B cell (primary cell): ENCODE results near the gene SENP3.

Source experiments
- EZH2 ChIP-seq: IDR thresholded peaks from 2 replicates; pipeline ENCODE4 v1.6.1; 2012; ENCODE audit warnings: borderline replicate concordance, low read depth, mild to moderate bottlenecking, moderate library complexity, low read length; ENCODE audit not compliant: insufficient read depth, poor library complexity, severe bottlenecking
- TF ChIP-seq, protein P1 (sequence below): fragments of 200-600 bp; IDR thresholded peaks from one replicate; pipeline ENCODE4 v1.8.0; 2022; ENCODE audit warnings: antibody characterized with exemption, mild to moderate bottlenecking

DNA sequence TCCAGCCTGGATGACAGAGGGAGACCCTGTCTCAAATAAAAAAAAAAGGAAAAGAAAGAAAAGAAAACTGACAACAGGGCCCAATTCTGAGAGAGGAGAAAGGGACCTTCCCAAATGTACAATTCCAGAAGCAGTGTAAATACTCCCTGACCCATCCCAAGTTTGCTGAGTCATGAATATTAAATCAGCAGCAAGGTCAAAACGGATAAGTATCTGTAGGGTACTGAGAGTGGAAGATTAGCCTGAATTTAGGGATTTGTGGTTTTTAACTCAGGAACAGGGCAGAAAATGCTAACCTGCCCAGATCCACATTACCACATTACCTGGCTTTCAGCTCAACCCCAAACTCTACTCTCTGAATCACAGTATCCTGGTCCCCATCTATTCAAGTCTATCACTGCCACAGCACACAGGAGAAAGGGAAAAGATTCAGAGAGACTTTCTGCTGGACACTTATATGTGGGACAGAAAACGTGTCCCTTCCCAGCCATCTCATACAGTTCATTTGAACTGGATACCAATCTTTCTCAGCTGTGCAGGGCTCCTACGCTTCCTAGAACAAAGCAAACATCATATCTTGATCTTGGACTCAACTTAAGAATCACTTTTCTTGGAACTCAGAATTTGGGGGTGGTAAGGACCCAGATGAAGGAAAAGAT is 50.0 kb downstream of the SENP3 start:
- TF ChIP-seq, protein P1, sequence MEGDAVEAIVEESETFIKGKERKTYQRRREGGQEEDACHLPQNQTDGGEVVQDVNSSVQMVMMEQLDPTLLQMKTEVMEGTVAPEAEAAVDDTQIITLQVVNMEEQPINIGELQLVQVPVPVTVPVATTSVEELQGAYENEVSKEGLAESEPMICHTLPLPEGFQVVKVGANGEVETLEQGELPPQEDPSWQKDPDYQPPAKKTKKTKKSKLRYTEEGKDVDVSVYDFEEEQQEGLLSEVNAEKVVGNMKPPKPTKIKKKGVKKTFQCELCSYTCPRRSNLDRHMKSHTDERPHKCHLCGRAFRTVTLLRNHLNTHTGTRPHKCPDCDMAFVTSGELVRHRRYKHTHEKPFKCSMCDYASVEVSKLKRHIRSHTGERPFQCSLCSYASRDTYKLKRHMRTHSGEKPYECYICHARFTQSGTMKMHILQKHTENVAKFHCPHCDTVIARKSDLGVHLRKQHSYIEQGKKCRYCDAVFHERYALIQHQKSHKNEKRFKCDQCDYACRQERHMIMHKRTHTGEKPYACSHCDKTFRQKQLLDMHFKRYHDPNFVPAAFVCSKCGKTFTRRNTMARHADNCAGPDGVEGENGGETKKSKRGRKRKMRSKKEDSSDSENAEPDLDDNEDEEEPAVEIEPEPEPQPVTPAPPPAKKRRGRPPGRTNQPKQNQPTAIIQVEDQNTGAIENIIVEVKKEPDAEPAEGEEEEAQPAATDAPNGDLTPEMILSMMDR: no peak
- no peak for TF ChIP-seq EZH2
